WERI-Rb-1 (cell line): ENCODE data around the gene TLR9.

Experiments used
- DNase-seq: peaks from one replicate; pipeline ENCODE4 v3.0.0-alpha.2; 2020
- H3K27ac ChIP-seq: fragments of 250-450 bp; sonication (Bioruptor Pico); 2 replicates; pipeline ENCODE4 v1.5.1; 2020; ENCODE audit warnings: mild to moderate bottlenecking, moderate library complexity
- H3K27me3 ChIP-seq: fragments of 250-450 bp; sonication (Bioruptor Pico); 2 replicates; pipeline ENCODE4 v1.5.1; 2021; ENCODE audit warnings: mild to moderate bottlenecking, low read depth, moderate library complexity; ENCODE audit not compliant: insufficient read depth, severe bottlenecking
- H3K36me3 ChIP-seq: fragments of 250-450 bp; sonication (Bioruptor Pico); 2 replicates; pipeline ENCODE4 v1.5.1; 2020; ENCODE audit warnings: mild to moderate bottlenecking, moderate library complexity
- H3K4me3 ChIP-seq: 2 replicates; pipeline ENCODE4 v1.5.1; 2011; ENCODE audit warnings: low read depth, mild to moderate bottlenecking, control low read depth, low read length
- H3K9me3 ChIP-seq: fragments of 250-450 bp; sonication (Bioruptor Pico); 2 replicates; pipeline ENCODE4 v1.5.1; 2021; ENCODE audit warnings: mild to moderate bottlenecking, moderate library complexity; ENCODE audit not compliant: severe bottlenecking
- TF ChIP-seq, protein P1 (sequence below): IDR thresholded peaks from 2 replicates; pipeline ENCODE4 v1.5.1; 2011; ENCODE audit warnings: low read depth, mild to moderate bottlenecking, control low read depth, inconsistent platforms, low read length

The TLR9 gene

DNA sequence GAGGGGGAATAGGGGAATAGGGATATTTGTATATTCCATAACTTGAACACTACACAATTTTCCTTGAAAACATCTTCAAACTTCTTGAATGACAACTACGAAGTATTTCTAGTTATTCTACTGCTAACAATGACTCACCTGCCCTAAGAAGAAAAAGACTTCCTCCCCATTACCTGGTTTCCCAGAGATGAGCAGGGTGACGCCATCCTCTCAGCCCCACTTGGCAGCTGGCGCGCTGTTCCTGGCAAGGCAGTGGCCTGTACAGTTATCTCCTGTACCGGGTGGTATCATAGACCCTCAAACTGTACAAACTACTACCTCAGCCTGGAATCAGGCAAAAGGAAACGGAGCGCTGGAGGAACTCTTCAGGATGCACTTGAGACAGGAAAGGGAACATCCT is 42.6 kb upstream of the TLR9 start:
- Histone ChIP-seq H3K27ac (no peak overlapping the region), H3K27me3 (no peaks in the 10 kb centered on the region), H3K4me3 (no peak overlapping the region), H3K36me3 (peaks cover 58% of the 10 kb centered on the region), H3K9me3 (no peaks in the 10 kb centered on the region)
- TF ChIP-seq, protein P1, sequence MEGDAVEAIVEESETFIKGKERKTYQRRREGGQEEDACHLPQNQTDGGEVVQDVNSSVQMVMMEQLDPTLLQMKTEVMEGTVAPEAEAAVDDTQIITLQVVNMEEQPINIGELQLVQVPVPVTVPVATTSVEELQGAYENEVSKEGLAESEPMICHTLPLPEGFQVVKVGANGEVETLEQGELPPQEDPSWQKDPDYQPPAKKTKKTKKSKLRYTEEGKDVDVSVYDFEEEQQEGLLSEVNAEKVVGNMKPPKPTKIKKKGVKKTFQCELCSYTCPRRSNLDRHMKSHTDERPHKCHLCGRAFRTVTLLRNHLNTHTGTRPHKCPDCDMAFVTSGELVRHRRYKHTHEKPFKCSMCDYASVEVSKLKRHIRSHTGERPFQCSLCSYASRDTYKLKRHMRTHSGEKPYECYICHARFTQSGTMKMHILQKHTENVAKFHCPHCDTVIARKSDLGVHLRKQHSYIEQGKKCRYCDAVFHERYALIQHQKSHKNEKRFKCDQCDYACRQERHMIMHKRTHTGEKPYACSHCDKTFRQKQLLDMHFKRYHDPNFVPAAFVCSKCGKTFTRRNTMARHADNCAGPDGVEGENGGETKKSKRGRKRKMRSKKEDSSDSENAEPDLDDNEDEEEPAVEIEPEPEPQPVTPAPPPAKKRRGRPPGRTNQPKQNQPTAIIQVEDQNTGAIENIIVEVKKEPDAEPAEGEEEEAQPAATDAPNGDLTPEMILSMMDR = no peak
- DNase-seq = no peak

DNA sequence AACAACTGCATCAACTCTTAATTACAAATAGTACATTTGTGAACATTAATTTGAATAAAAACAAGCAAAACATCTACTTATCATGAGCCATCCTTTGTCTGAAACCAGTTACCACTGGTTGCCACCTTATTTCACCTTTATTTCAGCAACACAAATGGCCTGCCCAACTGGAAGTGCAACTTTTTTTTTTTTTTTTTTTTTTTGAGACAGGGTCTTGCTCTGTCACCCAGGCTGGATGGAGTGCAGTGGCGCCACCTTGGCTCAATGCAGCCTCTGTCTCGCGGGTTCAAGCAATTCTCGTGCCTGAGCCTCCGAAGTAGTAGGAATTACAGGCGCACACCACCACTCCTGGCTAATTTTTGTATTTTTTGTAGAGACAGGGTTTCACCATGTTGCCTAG is 39.9 kb upstream of the TLR9 start:
- no peaks in the 10 kb centered on the region for H3K27me3 ChIP-seq
- peaks cover 72% of the 10 kb centered on the region for H3K36me3 ChIP-seq
- no peaks in the 10 kb centered on the region for H3K9me3 ChIP-seq
- TF ChIP-seq, protein P1 = no peak
- H3K4me3 ChIP-seq = no peak overlapping the region
- no peak for DNase-seq
- no peak overlapping the region for H3K27ac ChIP-seq

DNA sequence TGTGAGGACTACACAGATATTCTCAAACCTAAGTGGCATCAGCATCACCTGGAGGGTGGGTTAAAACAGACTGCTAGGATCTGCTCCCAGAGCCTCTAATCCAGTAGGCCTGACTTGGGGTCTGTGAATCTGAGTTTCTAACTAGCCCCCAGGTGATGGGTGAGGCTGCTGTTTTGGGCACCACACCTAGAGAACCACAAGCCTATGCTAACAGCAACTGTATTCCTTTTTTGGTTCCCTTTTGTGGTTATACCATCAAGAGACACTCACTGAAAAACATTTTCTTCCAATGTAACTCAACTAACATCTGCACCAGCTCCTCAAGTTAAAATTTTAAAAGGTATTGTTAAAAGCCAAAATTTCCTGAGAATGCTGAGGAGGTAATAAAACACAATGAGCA is 37.0 kb upstream of the TLR9 start:
- Histone ChIP-seq H3K27ac (no peak overlapping the region), H3K9me3 (no peaks in the 10 kb centered on the region), H3K36me3 (peaks cover 77% of the 10 kb centered on the region), H3K27me3 (no peaks in the 10 kb centered on the region), H3K4me3 (no peak overlapping the region)
- no peak for DNase-seq
- TF ChIP-seq, protein P1 = no peak

DNA sequence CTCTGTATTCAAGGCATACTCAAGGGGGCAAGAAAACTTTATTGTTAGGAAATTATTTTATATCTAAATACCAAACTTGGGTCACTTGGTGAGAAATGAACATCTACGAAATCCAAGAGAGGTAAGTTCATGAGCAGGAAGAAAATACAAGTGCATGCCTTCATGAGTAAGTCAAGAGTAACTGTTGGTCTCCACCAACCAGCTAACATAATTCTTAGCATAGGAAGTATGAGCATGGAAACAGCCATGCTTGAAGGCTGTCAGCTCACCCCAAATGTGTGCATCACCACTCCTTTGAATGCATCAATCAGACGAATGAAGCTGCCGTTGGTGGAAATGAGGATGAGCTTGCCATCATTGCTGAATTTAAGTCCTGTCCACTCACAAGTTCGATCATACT is 34.0 kb upstream of the TLR9 start:
- TF ChIP-seq, protein P1 = no peak
- H3K36me3 ChIP-seq = peaks cover 67% of the 10 kb centered on the region
- no peak overlapping the region for H3K4me3 ChIP-seq
- H3K27me3 ChIP-seq = no peaks in the 10 kb centered on the region
- no peak for DNase-seq
- H3K27ac ChIP-seq = no peak overlapping the region
- no peaks in the 10 kb centered on the region for H3K9me3 ChIP-seq

DNA sequence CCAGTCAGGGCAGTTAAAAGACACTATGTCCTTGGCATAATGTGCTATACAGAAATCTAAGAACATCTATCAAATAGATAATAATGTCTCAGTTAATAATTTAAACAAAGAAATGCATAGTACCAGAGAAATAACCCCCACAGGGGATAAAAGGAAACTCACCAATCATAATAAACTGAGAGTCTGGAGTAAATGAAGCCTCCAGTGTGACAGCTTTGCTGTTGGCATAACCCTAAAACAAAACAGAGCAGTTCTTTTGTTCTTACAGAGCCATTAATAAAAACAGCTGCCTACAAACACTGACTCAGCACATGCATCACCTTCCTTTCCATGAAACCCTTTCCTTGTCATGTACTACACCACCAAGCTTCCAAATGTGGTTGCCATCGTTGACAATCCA is 33.6 kb upstream of the TLR9 start:
- H3K27me3 ChIP-seq = no peaks in the 10 kb centered on the region
- DNase-seq = no peak
- TF ChIP-seq, protein P1 = no peak
- H3K4me3 ChIP-seq = no peak overlapping the region
- no peak overlapping the region for H3K27ac ChIP-seq
- no peaks in the 10 kb centered on the region for H3K9me3 ChIP-seq
- peaks cover 64% of the 10 kb centered on the region for H3K36me3 ChIP-seq

DNA sequence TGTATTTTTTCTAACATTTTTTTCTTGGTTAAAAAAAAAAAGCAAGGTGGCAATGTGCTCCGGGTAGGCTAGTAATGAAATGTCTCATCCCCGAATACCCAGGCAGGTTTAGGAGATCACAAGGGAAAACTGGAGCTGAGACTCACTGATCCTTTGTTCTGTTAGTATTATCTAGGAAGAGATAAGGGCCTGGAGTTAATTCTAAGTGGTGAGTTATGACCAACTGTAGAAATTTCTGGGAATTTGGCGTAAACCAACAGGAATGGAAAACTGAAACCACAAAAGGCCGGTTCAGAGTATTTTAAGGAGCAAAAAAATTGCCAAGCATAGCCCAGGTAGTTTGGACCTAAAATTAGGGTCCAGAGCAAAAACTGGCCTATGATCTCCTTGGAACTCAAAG is 32.5 kb upstream of the TLR9 start:
- no peak for DNase-seq
- H3K9me3 ChIP-seq = no peaks in the 10 kb centered on the region
- no peaks in the 10 kb centered on the region for H3K27me3 ChIP-seq
- H3K36me3 ChIP-seq = peaks cover 57% of the 10 kb centered on the region
- no peak overlapping the region for H3K27ac ChIP-seq
- no peak overlapping the region for H3K4me3 ChIP-seq
- TF ChIP-seq, protein P1 = no peak
